ENCODE data around the gene RASL10B.
"Not testable (repeated sequence)": the region's sequence is repeated elsewhere in the genome, so short reads cannot be mapped to it uniquely, and the experiment has no call there.

The RASL10B gene

DNA sequence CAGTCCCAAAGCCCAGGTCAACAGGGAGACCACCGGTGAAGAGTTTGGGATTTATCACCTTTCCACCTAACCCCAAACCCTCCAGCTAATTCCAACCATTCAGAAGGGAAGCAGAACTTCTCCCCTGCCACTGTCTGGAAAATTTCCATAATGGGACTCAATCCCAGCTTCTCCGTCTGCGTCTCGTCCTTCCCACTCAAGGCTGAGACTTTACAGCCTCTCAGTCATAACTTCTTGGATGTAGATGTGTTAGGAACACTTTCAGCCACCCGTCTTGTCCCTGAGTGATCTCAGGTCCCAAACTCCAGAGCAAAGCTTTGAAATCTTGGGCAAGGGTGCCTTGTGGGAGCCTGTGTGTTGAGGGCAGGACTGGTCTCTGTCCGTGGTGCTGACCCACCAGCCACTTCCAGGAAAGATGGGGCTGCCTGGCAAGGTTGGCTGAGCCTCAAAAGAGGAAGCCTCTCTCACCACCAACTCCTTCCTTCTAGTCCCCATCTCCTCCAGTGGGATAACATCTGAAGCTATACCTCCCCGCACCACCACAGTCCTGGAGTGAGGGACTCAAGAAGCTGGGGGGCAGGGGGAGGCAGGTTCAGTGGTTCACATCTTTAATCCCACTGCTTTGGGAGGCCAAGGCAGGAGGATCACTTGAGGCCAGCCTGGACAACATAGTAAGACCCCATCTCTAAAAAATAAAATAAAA is 12.3 kb downstream of the RASL10B start:
- no peak for DNase-seq

DNA sequence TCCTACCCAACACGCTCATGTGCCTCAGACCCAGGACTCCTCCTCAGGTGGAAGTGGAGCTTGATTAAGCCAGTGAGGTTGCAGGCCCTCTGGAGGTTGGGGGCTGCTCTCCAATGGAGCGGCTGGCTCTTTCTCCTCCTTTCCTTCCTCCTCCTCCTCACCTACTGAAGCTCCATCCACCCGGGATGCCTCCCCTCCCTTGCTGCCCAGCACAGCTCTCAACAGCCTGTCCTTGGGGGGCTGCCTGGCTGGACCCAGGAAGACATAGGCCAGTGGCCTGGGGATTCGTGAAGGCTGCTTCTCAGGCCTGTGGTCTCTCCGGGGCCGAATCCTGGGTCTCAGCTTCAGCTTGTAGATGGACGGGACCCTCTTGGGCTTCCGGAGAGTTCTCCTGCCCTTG is 13.4 kb downstream of the RASL10B start:
- no peak for DNase-seq

DNA sequence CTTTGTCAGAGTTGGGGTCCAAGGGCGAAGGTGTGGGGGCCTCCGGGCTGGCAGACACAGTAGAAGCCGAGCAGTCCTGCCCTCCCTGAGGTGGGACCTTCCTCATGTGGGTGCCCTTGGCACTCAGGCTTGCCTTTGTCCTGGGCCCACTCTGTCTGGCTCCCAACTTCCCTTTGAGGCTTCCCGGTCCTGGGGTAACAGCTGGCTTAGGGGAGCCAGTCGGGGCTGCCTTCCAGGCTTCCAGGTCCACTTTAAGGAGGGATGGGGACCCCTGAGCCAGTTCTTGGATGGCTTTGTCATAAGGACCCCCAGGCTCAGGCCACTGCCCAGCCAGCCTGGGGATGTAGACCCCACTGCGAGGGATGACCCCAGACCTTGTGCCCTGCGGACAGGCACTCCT is 13.8 kb downstream of the RASL10B start:
- DNase-seq, result no peak

DNA sequence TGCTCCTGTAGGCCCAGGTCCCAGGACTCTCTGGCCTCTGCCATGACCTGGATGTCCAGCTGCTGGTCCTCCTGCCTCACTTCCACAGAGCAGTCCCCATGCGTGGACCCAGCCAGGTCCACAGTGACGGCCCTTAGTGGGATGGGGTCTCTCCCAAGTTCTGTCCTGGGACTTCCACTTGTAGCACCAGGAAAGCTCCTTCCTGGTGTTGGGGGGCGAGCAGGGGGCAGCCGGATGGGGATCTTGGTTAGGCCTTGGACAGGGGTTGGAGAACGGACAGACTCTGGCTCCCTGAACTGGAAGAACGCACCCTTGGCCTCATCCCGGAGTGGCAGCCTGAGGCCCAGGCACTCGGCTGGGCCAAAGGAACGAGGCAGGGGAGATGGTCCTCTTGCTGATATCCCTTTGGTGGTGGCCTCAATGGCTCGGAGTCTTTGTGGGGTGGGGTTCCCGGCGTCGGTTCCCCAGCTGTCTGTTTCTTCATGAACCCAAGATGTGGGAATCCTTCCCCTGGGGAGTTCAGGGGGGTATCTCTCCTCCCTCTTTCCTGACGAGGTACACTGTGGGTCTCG is 14.4 kb downstream of the RASL10B start:
- DNase-seq, result no peak

DNA sequence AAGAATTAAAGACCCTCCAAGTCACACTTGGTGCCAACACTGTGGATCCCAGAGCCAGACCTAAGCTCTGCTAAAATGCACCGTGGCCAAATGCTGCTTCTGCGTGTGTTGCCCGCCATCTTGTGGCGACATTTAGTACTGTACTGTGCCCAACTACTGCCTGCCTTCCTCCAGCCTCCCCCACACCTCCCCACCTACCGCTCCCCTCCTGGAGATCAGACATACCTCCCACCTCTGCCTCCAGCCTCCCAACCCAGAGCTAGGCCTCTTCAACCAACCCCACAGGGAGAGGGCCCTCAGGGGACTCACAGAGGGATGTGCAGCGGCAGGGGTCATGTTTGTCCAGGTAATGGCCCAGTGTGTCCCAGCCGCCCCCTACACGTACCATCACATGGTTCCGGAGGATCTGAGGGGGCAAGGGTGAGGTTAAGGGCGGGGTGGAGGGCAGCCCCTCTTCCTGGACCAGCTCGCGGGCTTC is 16.1 kb downstream of the RASL10B start:
- peak; percentile 80 for DNase-seq

DNA sequence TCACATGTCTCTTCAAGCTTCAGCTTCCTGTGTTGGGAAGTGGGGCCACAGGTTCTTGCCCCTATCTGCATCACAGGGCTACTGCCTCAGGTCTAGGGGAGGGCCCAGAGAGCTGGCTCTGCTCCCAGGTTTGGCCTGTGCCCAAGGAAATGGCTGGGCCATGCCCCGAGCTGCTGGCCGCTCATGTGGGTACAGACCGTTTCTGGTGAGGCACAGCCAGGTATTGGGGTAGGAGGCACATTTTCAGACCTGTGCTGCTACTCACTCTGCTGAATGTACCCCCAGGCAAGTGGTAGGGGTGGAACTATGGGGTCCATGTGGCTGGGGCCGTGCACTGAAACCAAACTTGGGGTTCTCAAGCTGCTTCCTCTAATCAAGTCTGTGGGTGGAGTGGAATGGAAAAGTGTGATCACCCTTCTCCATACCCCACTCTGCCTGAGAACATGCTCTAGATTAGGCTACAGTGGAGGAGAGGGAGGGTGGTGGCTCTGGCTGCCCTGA is 17.0 kb downstream of the RASL10B start:
- DNase-seq, result no peak

DNA sequence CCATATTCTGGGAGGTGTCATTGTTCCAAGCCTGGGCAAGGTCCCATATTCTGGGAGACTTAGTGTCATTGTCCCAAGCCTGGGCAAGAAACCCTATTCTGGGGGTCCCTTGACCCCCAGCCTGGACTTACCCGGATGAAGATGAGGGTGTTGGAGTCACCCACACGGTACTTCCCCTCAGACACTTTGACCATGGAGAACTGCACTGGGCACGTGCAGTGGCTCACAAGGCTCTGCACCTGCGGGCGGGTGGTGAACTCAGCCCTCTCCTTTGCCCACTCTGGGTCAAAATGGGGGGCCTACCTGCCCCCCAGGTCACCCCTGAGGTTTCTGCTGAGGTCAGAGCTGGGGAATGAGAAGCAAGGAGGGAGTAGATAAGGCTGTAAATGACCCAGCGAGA is 17.5 kb downstream of the RASL10B start:
- no peak for DNase-seq

DNA sequence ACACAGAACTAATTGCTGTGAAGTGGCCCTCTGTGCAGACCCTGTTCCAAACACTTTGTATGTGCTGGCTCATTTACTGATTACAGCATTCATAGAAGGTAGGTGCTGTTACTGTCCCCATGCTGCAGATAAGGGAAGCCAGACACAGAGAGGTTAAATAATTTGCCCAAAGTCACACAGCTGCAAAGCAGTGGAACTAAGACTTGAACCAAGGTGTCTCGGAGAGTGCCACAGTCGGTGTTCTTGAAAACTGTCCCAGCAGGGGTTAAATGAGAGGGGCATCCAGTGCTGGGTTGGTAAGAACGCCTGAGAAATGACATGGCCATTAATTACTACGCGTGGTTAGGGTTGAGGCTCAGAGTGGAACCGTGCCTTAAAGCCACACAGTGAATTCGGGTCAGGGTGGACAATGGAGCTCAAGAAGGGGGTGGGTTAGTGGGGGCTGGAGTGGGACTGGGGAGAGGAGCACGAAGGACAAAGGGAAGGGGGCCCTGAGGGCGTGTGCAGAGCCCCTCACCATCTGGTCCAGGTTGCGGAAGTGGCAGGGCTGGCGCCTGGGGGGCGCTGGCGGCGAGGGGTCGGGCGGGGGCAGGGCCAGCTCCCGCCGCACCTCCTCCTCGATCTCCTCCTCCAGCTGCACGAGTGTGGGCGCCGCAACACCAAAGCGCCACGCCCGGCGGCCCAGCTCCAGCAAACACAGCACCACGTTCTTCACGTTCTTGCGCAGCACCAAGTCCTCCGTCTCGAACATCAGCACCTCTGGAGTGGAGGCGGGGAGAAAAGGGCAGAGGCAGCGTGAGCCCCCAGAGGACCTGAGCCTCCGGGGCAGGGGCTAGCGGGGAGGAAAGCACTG is 18.3 kb downstream of the RASL10B start:
- DNase-seq, result no peak

DNA sequence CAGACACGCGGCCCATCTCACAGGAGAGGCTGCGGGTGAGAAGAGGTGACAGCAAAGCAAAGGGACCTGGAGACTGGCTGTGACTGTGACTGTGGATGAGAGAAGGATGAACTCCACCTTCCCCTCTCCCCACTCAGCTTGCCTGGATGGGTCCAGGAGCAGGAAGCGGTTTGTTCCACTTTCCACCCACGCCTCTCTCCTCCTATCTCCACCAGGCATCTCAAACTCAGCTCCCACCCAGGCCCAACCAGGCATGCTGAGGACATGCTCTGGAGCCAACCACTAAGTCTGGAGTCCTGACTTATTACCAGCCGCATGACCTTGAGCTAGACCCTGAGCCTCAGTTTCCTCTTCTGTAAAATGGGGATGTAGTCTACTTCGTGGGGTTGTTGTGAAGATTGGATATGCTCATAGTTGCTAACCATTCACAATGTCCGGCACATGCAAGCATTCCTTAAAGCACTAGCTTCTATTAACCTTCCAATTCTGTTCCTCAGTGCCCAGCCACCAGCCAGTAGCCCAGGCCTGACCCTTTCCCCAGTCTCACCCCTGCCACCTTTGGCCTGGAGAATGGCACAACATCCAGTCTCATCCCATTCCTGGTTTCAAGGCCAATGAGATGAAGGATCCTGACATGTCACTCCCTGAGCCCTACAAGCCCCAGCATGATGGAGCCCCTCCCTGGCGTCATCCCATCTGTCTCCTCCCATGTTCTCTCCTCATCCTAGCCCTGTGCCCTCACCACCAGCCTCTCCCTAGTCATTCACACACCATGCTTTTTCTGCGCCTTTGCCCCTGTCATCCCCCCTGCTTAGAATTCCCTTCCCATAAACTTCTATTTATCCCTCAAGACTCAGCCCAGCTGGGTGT is 19.3 kb downstream of the RASL10B start:
- no peak for DNase-seq

DNA sequence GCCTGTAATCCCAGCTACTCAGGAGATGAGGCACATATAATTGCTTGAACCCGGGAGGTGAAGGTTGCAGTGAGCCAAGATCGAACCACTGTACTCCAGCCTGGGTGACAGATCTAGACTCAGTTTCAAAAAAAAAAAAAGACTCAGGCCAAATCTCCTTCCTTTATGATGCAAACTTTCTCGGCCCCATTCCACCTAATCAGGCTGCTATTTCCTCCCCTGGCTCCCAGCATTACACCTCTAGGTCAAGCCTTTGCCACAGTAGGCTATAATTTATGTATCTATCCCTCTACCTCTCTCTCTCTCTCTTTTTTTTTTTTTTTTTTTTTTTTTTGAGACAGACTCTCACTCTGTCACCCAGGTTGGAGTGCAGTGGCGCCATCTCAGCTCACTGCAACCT is 20.1 kb downstream of the RASL10B start:
- DNase-seq, result not testable (repeated sequence)

DNA sequence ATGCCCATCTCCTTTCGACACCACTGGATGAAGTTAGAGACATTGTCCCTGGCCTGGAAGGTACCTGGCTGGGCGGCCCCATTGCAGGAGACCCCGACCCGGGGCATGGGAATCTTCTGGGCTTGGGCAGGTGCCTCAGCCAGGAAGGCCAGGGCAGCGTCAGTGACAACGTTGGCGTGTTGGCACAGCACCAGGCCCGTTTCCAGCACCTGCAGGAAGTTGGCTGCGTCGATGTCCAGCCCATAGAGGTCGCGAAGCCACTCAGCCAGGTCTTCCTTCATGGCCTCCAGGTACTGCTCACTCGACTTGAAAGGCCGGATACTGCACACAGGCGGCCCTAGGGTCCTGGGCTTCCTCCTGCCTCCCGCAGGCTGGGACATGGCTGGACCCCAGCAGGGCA is 21.0 kb downstream of the RASL10B start:
- DNase-seq, result no peak

DNA sequence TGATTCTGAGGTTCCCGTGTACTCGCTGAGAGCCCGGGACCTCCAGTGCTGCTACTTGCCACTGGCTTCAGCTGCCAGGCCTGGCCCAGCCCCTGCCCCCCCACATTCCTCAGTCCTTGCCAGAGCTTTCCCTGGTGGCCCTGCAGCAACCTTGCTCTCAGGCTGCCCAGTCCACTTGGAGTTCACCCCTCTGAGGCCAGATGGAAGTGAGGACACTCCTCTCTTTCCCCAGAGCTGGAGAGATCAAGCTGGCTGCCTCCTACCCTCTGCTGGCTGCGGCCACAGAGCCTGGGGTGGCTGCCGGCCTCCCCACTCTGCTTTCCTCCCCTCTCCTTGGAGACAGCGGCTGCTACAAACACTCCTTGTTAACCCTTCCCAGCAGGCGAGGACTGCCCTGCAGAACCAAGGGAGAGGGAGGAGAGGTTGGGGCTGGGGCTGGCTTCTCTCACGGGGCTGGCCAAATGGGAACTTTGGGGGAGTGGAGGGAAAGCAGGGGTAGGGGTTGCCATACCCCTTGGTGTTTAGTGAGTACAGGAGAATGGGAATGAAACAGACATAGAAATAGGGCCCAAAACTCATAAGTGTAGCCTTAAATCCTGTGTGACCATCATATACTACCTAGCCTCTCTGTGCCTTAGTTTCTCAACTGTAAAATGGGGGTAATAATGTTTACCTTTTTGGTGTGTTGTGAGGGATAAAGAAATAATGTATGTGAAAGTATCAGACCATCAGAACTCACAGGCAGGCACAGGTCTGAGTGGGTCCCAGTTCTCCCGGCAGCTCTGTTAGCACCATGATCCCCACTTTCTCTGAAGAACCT is 21.7 kb downstream of the RASL10B start, which contains the start of gene GAS2L2:
TSS of gene GAS2L2 (minus strand) at position 295 of the 820 bp plus-strand sequence. CDS start 389 bp downstream, outside the sequence.
- DNase-seq, result no peak

DNA sequence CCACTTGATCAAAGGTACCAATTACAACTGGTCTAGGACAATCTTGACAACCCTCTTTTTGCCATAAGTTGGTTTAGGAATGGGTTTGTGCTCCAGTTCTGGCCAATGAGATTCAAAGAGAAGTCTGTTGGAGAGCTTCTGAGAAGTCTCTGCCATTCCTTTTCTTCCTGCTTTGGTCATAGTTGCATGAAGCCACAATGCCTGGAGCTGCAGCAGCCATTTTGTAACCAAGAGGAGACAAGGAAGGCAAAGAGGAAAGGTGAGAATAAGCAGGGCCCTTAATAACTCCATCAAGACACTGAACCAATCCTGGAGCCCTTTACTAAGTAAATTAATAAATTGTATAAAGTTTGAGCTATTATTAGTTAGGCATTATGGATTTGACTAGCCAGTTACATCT is 25.8 kb downstream of the RASL10B start:
- no peak for DNase-seq

DNA sequence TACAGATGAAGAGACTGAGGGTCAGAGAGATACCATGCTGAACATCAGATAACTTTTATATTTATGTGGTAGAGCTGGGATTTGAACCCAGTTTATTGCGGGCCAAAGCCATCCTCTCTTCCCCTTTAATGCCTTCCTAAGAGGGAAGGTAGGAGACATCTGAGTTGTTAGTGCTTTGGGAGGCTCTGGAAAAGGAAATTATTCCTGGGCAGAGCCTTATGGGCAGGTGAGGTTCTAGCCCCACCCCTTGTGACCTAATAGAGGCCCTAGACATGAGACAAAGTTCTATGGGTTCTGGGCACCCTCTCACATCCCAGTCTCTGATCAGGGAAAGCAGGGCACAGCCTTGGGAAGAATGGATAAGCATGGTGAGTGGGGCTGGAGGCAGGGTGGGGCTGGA is 29.1 kb downstream of the RASL10B start, which contains the start of gene C17orf50:
TSS of gene C17orf50 (plus strand) at position 301 of the 400 bp plus-strand sequence. CDS start at position 356, 55 bp downstream.
- DNase-seq, result no peak

DNA sequence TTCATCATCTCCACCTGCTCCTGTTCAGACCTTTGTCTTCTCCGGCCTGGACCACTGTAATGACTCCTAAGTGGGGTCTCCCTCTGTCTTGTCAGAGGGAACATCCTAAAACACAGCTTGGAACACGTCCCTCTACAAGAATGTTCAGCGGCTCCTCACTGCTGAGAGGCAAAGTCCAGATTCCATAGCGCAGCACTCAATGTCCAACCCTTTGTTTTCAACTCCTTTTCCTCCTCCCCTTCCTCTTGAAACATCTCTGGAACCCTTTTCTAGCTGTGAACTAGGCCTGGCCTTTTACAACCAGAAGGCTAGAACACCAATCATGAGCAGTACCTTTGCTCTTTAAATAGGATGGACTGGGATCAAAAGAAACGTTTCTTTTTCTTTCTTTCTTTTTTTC is 30.2 kb downstream of the RASL10B start:
- DNase-seq, result no peak

DNA sequence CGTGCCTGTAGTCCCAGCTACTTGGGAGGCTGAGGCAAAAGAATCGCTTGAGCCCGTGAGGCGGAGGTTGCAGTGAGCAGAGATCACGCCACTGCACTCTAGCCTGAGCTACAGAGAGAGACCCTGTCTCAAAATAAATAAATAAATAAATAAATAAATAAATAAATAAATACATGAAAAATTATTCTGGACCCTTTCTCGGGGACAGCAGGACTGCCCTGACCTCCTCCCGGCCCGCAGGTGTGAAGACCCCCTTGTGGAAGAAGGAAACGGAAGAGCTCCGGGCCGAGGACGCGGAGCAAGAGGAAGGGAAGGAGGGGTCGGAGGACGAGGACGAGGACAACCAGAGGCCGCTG is 32.3 kb downstream of the RASL10B start:
- no peak for DNase-seq

DNA sequence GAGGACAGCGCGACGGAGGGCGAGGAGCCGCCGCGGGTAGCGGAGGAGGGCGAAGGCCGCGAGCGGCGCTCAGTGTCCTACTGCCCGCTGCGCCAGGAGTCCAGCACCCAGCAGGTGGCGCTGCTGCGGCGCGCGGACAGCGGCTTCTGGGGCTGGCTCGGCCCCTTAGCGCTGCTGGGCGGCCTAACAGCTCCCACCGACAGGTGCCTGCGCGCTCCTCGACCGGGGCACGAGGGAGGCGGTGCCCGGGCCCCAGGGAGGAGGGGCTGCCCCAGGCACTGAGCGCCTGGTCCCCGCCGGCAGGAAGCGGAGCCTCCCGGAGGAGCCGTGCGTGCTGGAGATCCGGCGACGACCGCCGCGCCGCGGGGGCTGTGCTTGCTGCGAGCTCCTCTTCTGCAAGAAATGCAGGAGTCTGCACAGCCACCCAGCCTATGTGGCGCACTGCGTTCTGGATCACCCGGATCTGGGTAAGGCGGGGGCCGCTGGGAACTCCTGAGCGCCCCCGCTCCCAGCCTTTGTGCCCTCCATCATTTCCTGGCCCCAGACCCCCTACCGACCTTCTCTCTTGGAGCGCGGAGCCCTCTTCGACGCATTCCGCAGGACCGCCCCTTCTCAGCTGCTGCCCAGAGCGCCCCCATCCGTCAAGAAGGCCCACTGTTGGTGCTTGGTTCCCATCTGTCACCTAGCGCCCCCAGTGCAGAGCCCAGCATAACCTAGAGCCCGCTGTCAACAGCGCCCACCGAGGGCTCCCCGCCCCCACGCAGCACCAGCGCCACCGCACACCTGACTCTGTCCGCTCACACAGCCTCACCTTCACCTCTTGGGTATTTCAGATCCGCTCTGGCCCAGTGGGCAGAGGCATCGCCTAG is 32.9 kb downstream of the RASL10B start:
- peak; percentile 74 for DNase-seq

DNA sequence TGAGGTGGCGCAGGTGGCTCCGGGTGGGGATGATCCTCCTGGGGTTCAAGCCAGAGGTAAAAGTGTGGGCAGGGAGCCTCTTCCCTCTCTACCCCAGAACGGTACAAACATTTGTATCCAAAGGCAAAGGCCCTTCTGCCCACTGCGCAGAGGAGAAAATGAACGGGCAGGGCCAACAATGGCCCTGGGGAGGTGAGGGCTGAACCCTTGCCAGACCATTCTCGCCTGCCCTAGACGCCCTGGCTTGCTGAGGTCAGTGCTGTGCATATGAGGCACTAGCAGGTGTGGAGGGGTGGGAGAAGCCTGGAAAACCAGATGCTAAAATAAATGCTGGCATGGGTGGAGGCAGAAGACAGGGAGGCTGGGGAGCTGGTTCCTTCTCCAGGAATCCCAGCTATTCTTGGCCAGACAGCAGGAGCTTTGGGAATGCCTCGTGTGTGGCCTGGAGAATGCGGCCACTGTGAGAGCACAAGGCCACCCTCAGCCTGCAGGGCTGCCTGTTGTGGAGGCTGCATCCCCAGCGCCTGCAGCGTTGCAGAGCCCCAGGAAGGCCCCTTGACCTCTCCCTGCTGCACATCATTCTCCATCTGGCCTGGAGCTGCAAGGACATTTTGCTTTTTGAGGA is 33.8 kb downstream of the RASL10B start:
- DNase-seq, result no peak

DNA sequence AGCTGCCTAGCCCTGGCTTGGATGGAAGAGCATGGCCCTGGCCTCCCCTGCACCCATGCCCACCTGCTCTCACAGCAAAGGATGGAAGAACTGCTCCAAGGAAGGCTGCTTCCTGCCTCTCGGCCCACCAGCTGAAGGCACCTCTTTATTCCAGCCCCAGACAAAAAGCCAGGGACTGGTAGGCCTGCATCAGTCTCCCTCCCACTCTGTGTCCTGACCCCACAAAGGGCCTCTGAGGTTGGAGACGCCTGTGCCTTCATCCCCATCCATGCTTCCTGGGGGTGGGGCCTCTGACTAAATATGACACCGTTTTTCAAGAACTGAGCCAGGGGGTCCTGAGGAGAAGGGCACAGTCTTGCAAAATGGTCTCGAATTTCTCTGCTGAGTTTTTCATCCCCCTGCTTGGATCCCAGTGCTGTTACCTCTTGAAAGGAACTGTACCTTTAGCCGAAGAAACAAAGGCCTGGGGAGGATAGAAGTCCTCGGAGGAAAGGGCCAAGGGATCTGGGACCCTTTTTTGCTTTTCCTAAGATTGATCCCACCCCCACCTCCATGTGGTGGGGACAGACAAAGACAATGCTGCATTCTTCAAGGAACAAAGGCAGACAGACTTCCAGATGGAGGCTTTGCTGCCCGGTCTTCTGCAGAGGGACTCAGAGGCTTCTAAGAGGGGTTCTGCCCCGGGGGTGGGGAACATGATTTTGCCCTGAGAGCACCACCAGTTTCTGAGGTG is 34.5 kb downstream of the RASL10B start:
- no peak for DNase-seq

All from activated T-cell treated with anti-CD3 and anti-CD28 coated beads for 4 hours (primary cell).